Ishikawa (cell line): ENCODE data around the gene EBP.

ENCODE experiments used
- CEBPB ChIP-seq: IDR thresholded peaks from 2 replicates; pipeline ENCODE4 v1.6.1; 2012
- CREB1 ChIP-seq: IDR thresholded peaks from 2 replicates; pipeline ENCODE4 v1.6.1; 2012; ENCODE audit warnings: low read depth
- FOXM1 ChIP-seq: IDR thresholded peaks from 2 replicates; pipeline ENCODE4 v1.6.1; 2012; ENCODE audit warnings: low read depth, borderline replicate concordance
- NFIC ChIP-seq: IDR thresholded peaks from 2 replicates; pipeline ENCODE4 v1.6.1; 2012
- RAD21 ChIP-seq: IDR thresholded peaks from 2 replicates; pipeline ENCODE4 v1.6.1; 2012; ENCODE audit warnings: low read depth
- TAF1 ChIP-seq: IDR thresholded peaks from 2 replicates; pipeline ENCODE4 v1.6.1; 2012; ENCODE audit warnings: low read depth, mild to moderate bottlenecking
- TEAD4 ChIP-seq: IDR thresholded peaks from 2 replicates; pipeline ENCODE4 v1.6.1; 2012
- YY1 ChIP-seq: IDR thresholded peaks from 2 replicates; pipeline ENCODE4 v1.6.1; 2012; ENCODE audit warnings: low read depth
- TF ChIP-seq, protein P1 (sequence below): IDR thresholded peaks from 2 replicates; pipeline ENCODE4 v1.6.1; 2012
- TF ChIP-seq, protein P2 (sequence below): IDR thresholded peaks from 2 replicates; pipeline ENCODE4 v1.6.1; 2012; ENCODE audit warnings: low read depth, mild to moderate bottlenecking

DNA sequence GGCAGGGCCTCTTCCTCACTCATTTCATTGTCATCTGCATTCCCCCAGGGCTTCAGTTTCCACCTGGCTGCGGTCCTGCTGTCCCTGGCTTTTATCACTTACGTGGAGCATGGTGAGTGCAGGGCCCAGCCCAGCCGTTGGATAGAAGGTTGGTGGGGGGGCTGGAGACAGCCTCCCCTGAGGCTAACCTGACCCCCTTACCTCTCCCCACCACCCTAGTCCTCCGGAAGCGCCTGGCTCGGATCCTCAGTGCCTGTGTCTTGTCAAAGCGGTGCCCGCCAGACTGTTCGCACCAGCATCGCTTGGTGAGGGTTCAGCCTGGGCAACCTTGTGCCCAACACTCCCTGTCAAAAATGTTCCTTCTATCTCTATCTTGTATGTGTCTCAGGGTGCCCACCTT, 5.8 kb upstream of the EBP start:
- TF ChIP-seq RAD21 (no peak), CREB1 (no peak), TAF1 (no peak), NFIC (no peak), CEBPB (no peak), FOXM1 (no peak), TEAD4 (no peak), YY1 (no peak)
- TF ChIP-seq, protein P1, sequence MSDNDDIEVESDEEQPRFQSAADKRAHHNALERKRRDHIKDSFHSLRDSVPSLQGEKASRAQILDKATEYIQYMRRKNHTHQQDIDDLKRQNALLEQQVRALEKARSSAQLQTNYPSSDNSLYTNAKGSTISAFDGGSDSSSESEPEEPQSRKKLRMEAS: no peak
- TF ChIP-seq, protein P2, sequence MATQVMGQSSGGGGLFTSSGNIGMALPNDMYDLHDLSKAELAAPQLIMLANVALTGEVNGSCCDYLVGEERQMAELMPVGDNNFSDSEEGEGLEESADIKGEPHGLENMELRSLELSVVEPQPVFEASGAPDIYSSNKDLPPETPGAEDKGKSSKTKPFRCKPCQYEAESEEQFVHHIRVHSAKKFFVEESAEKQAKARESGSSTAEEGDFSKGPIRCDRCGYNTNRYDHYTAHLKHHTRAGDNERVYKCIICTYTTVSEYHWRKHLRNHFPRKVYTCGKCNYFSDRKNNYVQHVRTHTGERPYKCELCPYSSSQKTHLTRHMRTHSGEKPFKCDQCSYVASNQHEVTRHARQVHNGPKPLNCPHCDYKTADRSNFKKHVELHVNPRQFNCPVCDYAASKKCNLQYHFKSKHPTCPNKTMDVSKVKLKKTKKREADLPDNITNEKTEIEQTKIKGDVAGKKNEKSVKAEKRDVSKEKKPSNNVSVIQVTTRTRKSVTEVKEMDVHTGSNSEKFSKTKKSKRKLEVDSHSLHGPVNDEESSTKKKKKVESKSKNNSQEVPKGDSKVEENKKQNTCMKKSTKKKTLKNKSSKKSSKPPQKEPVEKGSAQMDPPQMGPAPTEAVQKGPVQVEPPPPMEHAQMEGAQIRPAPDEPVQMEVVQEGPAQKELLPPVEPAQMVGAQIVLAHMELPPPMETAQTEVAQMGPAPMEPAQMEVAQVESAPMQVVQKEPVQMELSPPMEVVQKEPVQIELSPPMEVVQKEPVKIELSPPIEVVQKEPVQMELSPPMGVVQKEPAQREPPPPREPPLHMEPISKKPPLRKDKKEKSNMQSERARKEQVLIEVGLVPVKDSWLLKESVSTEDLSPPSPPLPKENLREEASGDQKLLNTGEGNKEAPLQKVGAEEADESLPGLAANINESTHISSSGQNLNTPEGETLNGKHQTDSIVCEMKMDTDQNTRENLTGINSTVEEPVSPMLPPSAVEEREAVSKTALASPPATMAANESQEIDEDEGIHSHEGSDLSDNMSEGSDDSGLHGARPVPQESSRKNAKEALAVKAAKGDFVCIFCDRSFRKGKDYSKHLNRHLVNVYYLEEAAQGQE: no peak
